Stimulated activated CD4-positive, alpha-beta T cell treated with anti-CD3 and anti-CD28 coated beads, TNF-alpha, amount 100 ng/mL, for 24 hours (primary cell): ENCODE data around the gene HOATZ.

Source experiments
- DNase-seq, 3 experiments: peaks; one replicate each; pipeline ENCODE4 v3.0.0-alpha.2; 2020; ENCODE audit warnings: low read depth in 3 of 3

HOATZ gene

GRCh38 chr11:111581341-111581740 is 66.8 kb downstream of the HOATZ start:
- DNase-seq = no peak

GRCh38 chr11:111582163-111582562 is 67.6 kb downstream of the HOATZ start:
- DNase-seq = no peak

- no peak for DNase-seq
Measured at GRCh38 chr11:111582881-111583280, 68.3 kb downstream of the HOATZ start.

GRCh38 chr11:111585371-111585770 is 70.8 kb downstream of the HOATZ start:
- DNase-seq = no peak

GRCh38 chr11:111586388-111586831 is 71.8 kb downstream of the HOATZ start:
- peak in 1 of 3 experiments; percentile 13 for DNase-seq
